H9 (cell line): Measurements from ENCODE around the gene ETV6. TPM values are rescaled to one million over a fixed set of nuclear protein-coding genes. Genes with fewer than 3 reads are reported as not detected.

ENCODE experiments used
- DNase-seq: peaks from one replicate; pipeline ENCODE4 v3.0.0-alpha.2; 2017
- H2AFZ ChIP-seq: one replicate; pipeline ENCODE4 v1.6.1; 2013; ENCODE audit warnings: mild to moderate bottlenecking, low read length, control low read depth, moderate library complexity
- H2AK5ac ChIP-seq: 2 replicates; pipeline ENCODE4 v1.6.1; 2013; ENCODE audit warnings: low read length, control low read depth, mixed read lengths; ENCODE audit not compliant: insufficient read length
- H2BK120ac ChIP-seq: one replicate; pipeline ENCODE4 v1.6.1; 2013; ENCODE audit warnings: low read depth, mild to moderate bottlenecking, low read length, control low read depth, inconsistent platforms; ENCODE audit not compliant: poor library complexity, severe bottlenecking
- H2BK12ac ChIP-seq: 2 replicates; pipeline ENCODE4 v1.6.1; 2013; ENCODE audit warnings: low read length, control low read depth, mixed read lengths, low read depth; ENCODE audit not compliant: insufficient read length
- H2BK15ac ChIP-seq: 2 replicates; pipeline ENCODE4 v1.6.1; 2013; ENCODE audit warnings: low read depth, low read length, control low read depth
- H2BK20ac ChIP-seq: one replicate; pipeline ENCODE4 v1.6.1; 2013; ENCODE audit warnings: low read depth, mild to moderate bottlenecking, low read length, control low read depth, inconsistent platforms; ENCODE audit not compliant: poor library complexity, severe bottlenecking
- H2BK5ac ChIP-seq: 2 replicates; pipeline ENCODE4 v1.6.1; 2013; ENCODE audit warnings: low read length, control low read depth, mixed read lengths; ENCODE audit not compliant: insufficient read length
- H3K14ac ChIP-seq: 2 replicates; pipeline ENCODE4 v1.6.1; 2013; ENCODE audit warnings: low read length, control low read depth; ENCODE audit not compliant: insufficient read depth
- H3K18ac ChIP-seq: 2 replicates; pipeline ENCODE4 v1.6.1; 2013; ENCODE audit warnings: low read depth, mild to moderate bottlenecking, mixed read lengths, low read length, control low read depth; ENCODE audit not compliant: insufficient read length
- H3K23ac ChIP-seq: 2 replicates; pipeline ENCODE4 v1.6.1; 2013; ENCODE audit warnings: low read length, control low read depth, mixed read lengths, low read depth; ENCODE audit not compliant: insufficient read length
- H3K23me2 ChIP-seq: 2 replicates; pipeline ENCODE4 v1.6.1; 2013; ENCODE audit warnings: low read depth, mild to moderate bottlenecking, mixed read lengths, low read length, control low read depth; ENCODE audit not compliant: insufficient read length, poor library complexity, severe bottlenecking
- H3K27ac ChIP-seq: 2 replicates; pipeline ENCODE4 v1.5.1; 2013; ENCODE audit warnings: low read length, control low read depth, mixed read lengths, low read depth; ENCODE audit not compliant: insufficient read length
- H3K27me3 ChIP-seq: 2 replicates; pipeline ENCODE4 v1.6.1; 2013; ENCODE audit warnings: low read length, control low read depth, inconsistent platforms; ENCODE audit not compliant: insufficient read depth
- H3K4ac ChIP-seq: 2 replicates; pipeline ENCODE4 v1.6.1; 2013; ENCODE audit warnings: low read depth, mild to moderate bottlenecking, control low read depth, inconsistent platforms, low read length, moderate library complexity
- H3K4me1 ChIP-seq: 2 replicates; pipeline ENCODE4 v1.6.1; 2013; ENCODE audit warnings: low read length, control low read depth, inconsistent platforms; ENCODE audit not compliant: insufficient read depth
- H3K4me2 ChIP-seq: 2 replicates; pipeline ENCODE4 v1.6.1; 2013; ENCODE audit warnings: low read length, control low read depth, mixed read lengths; ENCODE audit not compliant: insufficient read length, insufficient read depth
- H3K56ac ChIP-seq: 2 replicates; pipeline ENCODE4 v1.6.1; 2013; ENCODE audit warnings: low read depth, mild to moderate bottlenecking, mixed read lengths, low read length, control low read depth; ENCODE audit not compliant: insufficient read length
- H3K79me1 ChIP-seq: 2 replicates; pipeline ENCODE4 v1.6.1; 2013; ENCODE audit warnings: low read depth, mild to moderate bottlenecking, moderate library complexity, low read length, control low read depth, inconsistent platforms; ENCODE audit not compliant: insufficient read depth, poor library complexity, severe bottlenecking
- H3K79me2 ChIP-seq: 2 replicates; pipeline ENCODE4 v1.6.1; 2013; ENCODE audit warnings: low read length, control low read depth, inconsistent platforms; ENCODE audit not compliant: insufficient read depth
- H3K9ac ChIP-seq: 2 replicates; pipeline ENCODE4 v1.6.1; 2013; ENCODE audit warnings: low read length, control low read depth, mixed read lengths; ENCODE audit not compliant: insufficient read length; ENCODE audit errors: extremely low read depth
- H3K9me3 ChIP-seq: one replicate; pipeline ENCODE4 v1.6.1; 2013; ENCODE audit warnings: low read depth, low read length, inconsistent platforms; ENCODE audit not compliant: control insufficient read depth
- H3T11ph ChIP-seq: one replicate; pipeline ENCODE4 v1.6.1; 2013; ENCODE audit warnings: mild to moderate bottlenecking, low read length, control low read depth, inconsistent platforms
- H4K20me1 ChIP-seq: one replicate; pipeline ENCODE4 v1.6.1; 2013; ENCODE audit not compliant: control insufficient read depth, insufficient read length, insufficient read depth
- H4K5ac ChIP-seq: 2 replicates; pipeline ENCODE4 v1.6.1; 2013; ENCODE audit warnings: low read depth, mild to moderate bottlenecking, mixed read lengths, low read length, control low read depth; ENCODE audit not compliant: insufficient read length
- H4K8ac ChIP-seq: replicated peaks from 2 replicates; pipeline ENCODE4 v1.6.1; 2013; ENCODE audit warnings: low read length, control low read depth, mixed read lengths, low read depth; ENCODE audit not compliant: insufficient read length
- H4K91ac ChIP-seq: 2 replicates; pipeline ENCODE4 v1.6.1; 2013; ENCODE audit warnings: low read depth, mild to moderate bottlenecking, moderate library complexity, mixed read lengths, low read length, control low read depth; ENCODE audit not compliant: insufficient read length
- H3K27ac Mint-ChIP-seq, 3 experiments: 2 replicates in 2 of 3; 3 replicates in 1 of 3; pipeline ENCODE4 v1.8.0; 2020 to 2021; ENCODE audit warnings: mixed read lengths in 3 of 3, mild to moderate bottlenecking in 1 of 3, moderate library complexity in 1 of 3
- H3K27me3 Mint-ChIP-seq: 2 replicates; pipeline ENCODE4 v1.8.0; 2021; ENCODE audit warnings: low read depth, mild to moderate bottlenecking, moderate library complexity, mixed read lengths
- H3K36me3 Mint-ChIP-seq, 3 experiments: 2 replicates in 2 of 3; 3 replicates in 1 of 3; pipeline ENCODE4 v1.8.0; 2020 to 2021; ENCODE audit warnings: low read depth in 3 of 3, mixed read lengths in 3 of 3; ENCODE audit not compliant: insufficient read depth in 1 of 3
- H3K4me1 Mint-ChIP-seq, 2 experiments: 2 replicates each; pipeline ENCODE4 v1.8.0; 2020; ENCODE audit warnings: mixed read lengths in 2 of 2
- H3K4me3 Mint-ChIP-seq, 2 experiments: 2 replicates in 1 of 2; 3 replicates in 1 of 2; pipeline ENCODE4 v1.8.0; 2020 to 2021; ENCODE audit warnings: mild to moderate bottlenecking in 2 of 2, mixed read lengths in 2 of 2, moderate library complexity in 1 of 2
- H3K9me3 Mint-ChIP-seq, 2 experiments: 2 replicates in 1 of 2; 3 replicates in 1 of 2; pipeline ENCODE4 v1.8.0; 2020; ENCODE audit warnings: mild to moderate bottlenecking in 2 of 2, mixed read lengths in 2 of 2, moderate library complexity in 1 of 2
- WGBS: extraction: QIAGEN DNeasy Blood & Tissue Kit; methylation state at CpG from one replicate; pipeline ENCODE4 v1.1.7; 2013; ENCODE audit warnings: missing lambda C conversion rate, low lambda C conversion rate, mixed read lengths; ENCODE audit not compliant: insufficient read length; ENCODE audit errors: extremely low coverage; 5-methylcytosine and 5-hydroxymethylcytosine counted together
- total RNA-seq: library from RNA; stranded (reverse); gene quantifications from 2 replicates; pipeline ENCODE4 v1.2.1, GENCODE V29; 2021
- TF ChIP-seq, protein P1 (sequence below): fragments of 200-600 bp; sonication (generic); conservative IDR thresholded peaks from 3 replicates; pipeline ENCODE4 v1.8.0; 2021; ENCODE audit warnings: antibody characterized with exemption, mild to moderate bottlenecking

ETV6 gene
- total RNA-seq, 1 experiment from 2014 or later, result 28.7 TPM

DNA sequence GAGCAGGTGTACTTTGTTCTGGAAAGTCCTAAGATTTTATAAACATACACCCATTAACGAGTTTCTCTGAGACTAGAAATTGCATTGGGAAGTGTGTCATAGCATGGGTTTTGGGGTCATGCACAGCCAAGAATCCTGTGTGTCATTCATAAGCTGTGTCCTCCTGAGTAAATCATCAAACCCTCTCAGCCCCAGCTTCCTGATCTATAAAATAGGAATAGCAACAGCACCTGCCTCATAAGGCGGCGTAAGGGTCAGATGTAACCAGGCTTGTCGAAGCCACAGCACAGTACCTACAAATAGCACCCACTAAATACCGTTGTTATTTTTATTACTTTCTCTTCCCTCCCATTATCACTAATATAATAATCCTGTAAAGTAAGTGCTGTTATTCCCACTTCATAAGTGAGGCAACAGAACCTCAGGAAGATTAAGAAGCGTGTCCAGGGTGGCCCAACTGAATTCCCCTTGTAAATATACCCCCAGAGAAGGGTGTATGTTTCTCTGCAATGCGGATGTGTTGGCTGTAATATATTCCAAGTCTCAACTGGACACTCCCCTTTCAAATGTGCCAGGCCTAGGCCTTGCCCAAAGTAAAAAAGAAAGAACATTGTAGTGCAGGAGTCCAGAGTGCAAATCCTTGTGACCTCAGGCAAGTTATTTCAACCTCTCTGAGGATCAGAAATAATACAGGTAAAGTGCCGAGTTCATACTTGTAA is 233.0 kb downstream of the ETV6 start:
- H4K91ac ChIP-seq, result no peak overlapping the region
- no peak overlapping the region for H4K5ac ChIP-seq
- H3K9ac ChIP-seq, result no peak overlapping the region
- Mint-ChIP-seq H3K36me3 (peaks cover 11 to 18% (median 14%) of the 10 kb centered on the region in 3 experiments), H3K4me1 (peaks cover 23 to 34% of the 10 kb centered on the region in 2 experiments), H3K27me3 (no peaks in the 10 kb centered on the region), H3K4me3 (no peak overlapping the region), H3K27ac (no peak overlapping the region; a peak in 2 of 7 replicates), H3K9me3 (no peaks in the 10 kb centered on the region)
- no peaks in the 10 kb centered on the region for H3K23me2 ChIP-seq
- no peaks in the 10 kb centered on the region for H3K27me3 ChIP-seq
- no CpG with 5 or more reads among the region's 8 CpGs for WGBS
- no peak for DNase-seq
- H3K56ac ChIP-seq, result no peak overlapping the region
- no peak overlapping the region for H2AK5ac ChIP-seq
- H3K27ac ChIP-seq, result no peak overlapping the region
- no peaks in the 10 kb centered on the region for H3K79me1 ChIP-seq
- H2BK120ac ChIP-seq, result no peak overlapping the region
- H4K8ac ChIP-seq, result no peak overlapping the region
- no peak overlapping the region for H3K4me2 ChIP-seq
- no peaks in the 10 kb centered on the region for H3K79me2 ChIP-seq
- H2AFZ ChIP-seq, result no peak overlapping the region
- no peak overlapping the region for H2BK20ac ChIP-seq
- H2BK5ac ChIP-seq, result no peak overlapping the region
- no peak overlapping the region for H3K4ac ChIP-seq
- no peak overlapping the region for H3K23ac ChIP-seq
- H2BK15ac ChIP-seq, result no peak overlapping the region
- no peak overlapping the region for H2BK12ac ChIP-seq
- H3T11ph ChIP-seq, result no peak overlapping the region
- no peak overlapping the region for H3K14ac ChIP-seq
- H4K20me1 ChIP-seq, result no peaks in the 10 kb centered on the region
- H3K9me3 ChIP-seq, result no peaks in the 10 kb centered on the region
- H3K4me1 ChIP-seq, result peaks cover 5% of the 10 kb centered on the region; the same call in 1 of the 2 replicates
- H3K18ac ChIP-seq, result no peak overlapping the region
- TF ChIP-seq, protein P1, sequence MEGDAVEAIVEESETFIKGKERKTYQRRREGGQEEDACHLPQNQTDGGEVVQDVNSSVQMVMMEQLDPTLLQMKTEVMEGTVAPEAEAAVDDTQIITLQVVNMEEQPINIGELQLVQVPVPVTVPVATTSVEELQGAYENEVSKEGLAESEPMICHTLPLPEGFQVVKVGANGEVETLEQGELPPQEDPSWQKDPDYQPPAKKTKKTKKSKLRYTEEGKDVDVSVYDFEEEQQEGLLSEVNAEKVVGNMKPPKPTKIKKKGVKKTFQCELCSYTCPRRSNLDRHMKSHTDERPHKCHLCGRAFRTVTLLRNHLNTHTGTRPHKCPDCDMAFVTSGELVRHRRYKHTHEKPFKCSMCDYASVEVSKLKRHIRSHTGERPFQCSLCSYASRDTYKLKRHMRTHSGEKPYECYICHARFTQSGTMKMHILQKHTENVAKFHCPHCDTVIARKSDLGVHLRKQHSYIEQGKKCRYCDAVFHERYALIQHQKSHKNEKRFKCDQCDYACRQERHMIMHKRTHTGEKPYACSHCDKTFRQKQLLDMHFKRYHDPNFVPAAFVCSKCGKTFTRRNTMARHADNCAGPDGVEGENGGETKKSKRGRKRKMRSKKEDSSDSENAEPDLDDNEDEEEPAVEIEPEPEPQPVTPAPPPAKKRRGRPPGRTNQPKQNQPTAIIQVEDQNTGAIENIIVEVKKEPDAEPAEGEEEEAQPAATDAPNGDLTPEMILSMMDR, result no peak
